Eye (tissue), 1 donor: ENCODE results near the gene COX5A.
A peak's percentile ranks its signal among the peaks of the same experiment; 100 is the strongest.
"Not testable (repeated sequence)": the region's sequence is repeated elsewhere in the genome, so short reads cannot be mapped to it uniquely, and the experiment has no call there.

Experiments
- DNase-seq: peaks from one replicate; pipeline ENCODE4 v3.0.0-alpha.2; 2015

The COX5A gene

DNA sequence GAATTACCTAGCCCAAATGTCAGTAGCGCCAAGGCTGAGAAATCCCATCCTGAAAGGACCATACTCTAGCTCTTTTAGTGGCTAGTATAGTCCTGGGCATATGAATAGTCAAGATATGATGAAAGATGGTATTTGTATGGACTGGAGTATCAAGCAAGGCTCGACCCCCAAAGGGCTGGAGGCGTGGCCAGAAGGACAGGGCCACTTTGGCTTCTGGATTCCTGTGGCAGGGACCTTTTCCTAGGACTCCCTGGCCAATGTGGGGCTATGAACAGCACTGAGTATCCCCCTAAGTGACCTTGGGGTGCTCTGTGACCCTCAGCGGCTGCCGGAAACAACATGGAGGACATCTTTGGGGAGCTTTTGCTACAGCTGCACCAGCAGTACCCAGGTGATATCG is 42.0 kb downstream of the COX5A start:
- DNase-seq, result no peak

DNA sequence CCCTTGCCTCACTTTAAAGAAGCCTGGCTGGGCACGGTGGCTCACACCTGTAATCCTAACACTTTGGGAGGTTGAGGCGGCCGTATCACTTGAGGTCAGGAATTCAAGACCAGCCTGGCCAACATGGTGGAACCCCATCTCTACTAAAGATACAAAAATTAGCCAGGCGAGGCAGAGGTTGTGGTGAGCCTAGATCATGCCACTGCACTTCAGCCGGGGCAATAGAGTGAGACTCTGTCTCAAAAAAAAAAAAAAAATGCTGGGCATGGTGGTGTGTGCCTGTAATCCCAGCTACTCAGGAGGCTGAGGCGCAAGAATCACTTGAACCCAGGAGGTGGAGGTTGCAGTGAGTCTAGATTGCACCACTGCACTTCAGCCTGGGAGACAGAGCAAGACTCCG is 43.5 kb downstream of the COX5A start:
- DNase-seq, result not testable (repeated sequence)

DNA sequence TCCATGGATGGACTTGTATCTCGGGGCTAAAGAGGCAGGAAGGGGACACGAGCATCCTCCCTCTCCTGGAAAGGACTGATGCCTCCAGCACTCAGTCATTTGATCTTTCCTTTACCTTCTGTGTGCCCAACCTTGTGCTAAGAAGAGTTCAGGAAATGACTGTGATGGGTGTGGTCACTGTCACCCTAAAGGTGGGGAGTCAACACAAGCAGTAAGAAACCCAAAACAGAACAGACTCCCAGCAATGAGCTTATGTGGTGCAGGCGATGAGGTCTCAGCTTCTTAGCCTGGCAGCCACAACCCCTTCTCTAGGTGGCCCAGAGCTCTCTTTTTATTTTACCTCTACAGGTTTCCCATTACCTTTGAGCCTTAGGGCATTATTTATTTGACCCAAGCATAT is 44.2 kb downstream of the COX5A start:
- no peak for DNase-seq

DNA sequence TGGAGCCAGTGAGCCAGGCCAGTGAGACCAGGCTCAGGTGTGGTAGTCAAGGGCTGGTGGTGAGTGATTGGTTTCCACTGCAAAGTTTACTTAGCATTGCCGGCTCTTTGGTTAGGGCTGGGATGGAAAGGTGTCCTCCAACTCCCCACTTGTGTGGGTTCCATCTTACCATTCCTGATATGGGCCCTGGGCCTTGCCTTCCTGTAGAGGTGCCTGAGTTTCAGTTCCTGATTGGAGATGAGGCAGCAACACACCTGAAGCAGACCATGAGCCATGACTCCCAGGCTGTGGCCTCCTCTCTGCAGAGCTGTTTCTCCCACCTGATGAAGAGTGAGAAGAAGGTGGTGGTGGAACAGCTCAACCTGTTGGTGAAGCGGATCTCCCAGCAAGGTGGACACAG is 44.9 kb downstream of the COX5A start:
- DNase-seq, result no peak

DNA sequence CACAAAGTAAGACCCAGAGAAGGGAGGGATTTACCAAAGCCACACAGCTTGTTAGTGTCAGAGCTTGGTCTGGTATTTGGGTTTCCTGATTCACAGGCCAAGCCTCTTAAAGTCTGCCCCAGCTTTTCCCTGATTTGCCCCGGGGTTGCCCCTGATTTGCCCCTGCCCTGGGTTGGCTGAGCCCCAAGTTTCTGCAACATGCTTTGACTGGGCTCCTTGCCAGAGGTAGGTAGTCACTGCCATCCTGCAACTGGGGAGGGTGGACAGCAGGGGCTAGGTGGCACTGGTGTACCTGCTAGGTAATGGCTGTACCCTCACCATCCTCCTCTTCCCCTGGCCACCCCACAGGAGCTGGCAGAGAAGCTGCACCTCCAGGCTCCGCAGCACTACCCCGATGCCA is 45.6 kb downstream of the COX5A start:
- DNase-seq, result no peak

DNA sequence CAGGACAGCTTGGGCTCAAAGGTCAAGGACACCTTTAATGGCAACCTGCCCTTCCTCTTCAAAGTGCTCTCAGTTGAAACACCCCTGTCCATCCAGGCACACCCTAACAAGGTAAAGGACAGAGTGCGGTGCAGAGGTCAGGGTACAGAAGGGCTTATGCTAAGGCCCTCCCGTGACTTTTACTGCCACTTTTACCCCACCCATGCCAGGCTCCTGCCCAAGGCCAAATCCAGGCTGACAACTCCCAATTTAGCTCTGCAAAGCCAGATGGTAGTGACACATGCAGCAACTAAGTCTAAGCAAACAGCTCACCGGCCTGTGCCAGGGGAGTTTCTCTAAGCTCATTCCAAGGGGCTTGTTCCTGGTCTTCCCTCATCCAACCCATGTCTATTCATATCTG is 46.4 kb downstream of the COX5A start:
- no peak for DNase-seq

DNA sequence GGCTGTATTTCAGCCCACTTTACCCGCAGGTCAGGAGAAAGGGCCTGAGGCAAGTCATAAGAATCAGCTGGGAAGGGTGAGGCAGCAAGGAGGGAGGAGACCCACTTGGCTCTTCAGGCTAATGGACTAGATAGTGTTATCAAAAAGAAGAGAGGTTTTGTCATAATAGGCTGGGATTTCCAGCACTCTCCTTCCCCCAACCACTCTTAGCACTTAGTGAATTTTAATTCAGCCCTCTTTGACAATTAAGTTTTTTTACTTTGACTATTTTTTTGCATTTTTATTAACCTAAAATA is 47.3 kb downstream of the COX5A start:
- no peak for DNase-seq

DNA sequence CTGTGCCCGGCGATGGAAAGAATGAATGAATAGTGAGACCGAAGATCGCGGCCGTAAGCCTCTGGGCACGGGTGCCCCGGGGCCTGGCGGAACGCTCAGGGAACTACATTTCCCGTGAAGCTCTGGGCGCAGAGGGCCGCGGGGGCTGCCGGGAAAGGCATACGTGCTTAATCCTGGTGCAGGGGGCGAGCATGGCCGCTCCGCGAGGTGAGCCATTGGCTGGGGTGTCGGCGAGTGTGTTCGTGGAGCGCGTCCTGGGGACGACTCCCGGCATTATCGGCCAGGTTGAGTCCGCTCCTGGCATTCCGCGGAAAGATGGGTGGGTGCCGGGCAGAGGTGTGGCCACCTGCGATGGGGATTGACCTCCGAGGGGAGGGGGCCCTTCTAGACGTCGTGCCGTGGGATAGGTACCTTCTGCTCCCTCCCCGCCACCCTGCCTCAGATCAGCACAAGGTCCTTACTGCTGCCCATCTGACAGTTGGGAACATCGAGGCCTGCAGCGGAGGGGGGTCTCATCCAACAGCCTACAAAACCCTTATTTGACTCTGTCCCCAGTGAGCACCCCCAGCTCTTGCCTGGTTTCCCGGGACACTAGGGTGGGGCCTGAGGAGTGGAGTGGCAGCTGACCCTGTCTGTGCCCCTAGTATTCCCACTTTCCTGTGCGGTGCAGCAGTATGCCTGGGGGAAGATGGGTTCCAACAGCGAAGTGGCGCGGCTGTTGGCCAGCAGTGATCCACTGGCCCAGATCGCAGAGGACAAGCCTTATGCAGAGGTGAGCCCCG is 47.8 kb downstream of the COX5A start, which contains the start of gene MPI:
Gene MPI (plus strand): TSS at position 160 of the 782 bp plus-strand sequence. CDS start 32 bp downstream, at position 192.
- DNase-seq, result peak; percentile 95

DNA sequence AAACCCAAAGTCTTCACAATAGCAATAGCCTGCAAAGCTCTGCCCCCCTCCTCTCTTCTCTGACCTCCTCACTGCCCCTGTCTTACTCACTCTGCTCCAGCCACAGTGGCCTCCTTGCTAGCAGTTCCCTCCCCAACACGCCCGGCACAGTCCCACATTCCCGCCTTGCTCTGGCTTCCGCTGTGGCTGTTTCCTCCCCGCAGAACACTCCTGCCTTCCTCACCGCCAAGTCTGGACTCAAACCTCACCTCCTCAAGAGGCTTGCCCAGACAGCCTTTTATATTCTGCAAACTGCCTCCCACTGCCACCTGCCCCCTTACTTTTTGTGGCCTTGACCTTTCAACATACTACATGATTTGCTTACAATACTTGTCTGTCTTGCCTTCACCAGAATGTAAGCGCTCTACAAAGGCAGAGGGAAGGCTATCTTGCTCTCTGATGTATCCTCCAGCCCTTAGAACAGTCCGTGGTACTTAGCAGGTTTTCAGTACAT is 48.4 kb downstream of the COX5A start:
- no peak for DNase-seq

DNA sequence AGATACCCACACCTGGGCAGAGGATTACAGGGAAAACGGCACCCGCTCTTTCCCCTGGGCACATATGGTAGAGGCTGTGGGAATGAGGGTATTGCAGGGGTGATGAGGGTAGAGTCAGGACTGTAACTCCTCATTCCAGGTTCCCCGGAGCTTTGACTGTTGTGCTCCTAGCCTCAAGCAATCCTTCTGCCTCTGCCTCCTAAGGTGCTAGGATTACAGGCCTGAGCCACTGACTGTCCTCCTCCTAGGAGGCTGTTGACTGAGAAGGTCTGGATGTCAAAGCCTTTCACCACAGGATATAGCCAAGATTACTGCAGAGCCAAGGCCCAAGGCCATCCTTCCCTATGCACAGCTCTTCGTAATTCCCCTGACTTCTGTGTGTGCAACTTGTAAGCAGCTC is 49.2 kb downstream of the COX5A start:
- no peak for DNase-seq

DNA sequence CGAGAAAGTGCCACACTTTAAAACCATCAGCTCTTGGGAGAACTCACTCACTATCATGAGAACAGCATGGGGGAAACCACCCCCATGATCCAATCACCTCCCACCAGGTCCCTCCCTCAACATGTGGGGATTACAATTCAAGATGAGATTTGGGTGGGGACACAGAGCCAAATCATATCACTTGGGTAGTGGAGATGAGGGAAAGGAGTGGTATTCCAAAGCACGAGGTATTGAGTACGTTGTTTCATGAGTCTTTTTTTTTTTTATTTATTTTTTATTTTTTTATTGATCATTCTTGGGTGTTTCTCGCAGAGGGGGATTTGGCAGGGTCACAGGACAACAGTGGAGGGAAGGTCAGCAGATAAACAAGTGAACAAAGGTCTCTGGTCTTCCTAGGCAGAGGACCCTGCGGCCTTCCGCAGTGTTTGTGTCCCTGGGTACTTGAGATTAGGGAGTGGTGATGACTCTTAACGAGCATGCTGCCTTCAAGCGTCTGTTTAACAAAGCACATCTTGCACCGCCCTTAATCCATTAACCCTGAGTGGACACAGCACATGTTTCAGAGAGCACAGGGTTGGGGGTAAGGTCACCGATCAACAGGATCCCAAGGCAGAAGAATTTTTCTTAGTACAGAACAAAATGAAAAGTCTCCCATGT is 50.2 kb downstream of the COX5A start:
- not testable (repeated sequence) for DNase-seq

DNA sequence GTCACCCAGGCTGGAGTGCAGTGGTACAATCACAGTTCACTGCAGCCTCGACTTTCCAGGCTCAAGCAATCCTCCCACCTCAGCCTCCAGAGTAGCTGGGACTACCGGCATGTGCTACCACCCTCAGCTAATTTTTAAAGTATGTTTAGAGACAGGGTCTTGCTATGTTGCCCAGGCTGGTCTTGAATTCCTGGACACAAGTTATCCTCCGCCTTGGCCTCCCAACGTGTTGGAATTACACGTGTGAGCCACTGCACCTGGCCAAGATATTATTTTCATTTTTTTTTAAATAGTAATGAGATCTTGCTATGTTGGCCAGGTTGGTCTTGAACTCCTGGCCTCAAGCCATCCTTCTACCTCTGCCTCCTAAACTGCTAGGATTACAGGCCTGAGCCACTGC is 52.4 kb downstream of the COX5A start:
- DNase-seq, result no peak

DNA sequence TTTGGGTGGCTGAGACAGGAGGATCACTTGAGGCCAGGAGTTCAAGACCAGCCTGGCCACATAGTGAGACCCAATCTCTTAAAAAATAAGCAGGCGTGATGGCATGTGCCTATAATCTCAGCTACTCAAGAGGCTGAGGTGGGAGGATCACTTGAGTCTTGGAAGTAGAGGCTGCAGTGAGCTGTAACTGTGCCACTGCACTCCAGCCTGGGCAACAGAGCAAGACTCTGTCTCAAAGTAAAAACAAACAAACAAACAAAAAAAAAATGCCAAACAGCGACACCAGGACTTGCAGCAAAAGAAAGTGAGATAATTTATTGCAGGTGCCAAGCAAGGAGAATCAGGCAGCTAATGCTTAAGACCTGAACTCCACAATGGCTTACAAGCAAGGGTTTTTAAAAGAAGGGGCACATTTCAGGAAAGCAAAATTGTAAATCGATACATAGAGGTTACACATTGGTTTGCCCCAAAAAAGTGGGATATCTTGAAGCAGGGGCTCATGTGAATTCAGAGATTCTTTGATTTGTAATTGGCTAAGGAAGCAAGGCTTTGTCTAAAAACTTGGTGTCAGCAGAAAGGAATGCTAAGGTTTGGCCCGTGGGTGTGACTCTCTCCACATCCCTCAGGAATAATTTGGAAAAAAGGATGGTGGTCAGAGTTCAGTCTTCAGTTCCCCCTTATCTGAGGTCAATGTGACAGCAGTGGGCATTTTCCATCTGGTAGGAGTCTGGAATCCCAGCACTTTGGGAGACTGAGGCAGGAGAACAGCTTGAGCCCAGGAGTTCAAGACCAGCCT is 53.2 kb downstream of the COX5A start:
- DNase-seq, result no peak

DNA sequence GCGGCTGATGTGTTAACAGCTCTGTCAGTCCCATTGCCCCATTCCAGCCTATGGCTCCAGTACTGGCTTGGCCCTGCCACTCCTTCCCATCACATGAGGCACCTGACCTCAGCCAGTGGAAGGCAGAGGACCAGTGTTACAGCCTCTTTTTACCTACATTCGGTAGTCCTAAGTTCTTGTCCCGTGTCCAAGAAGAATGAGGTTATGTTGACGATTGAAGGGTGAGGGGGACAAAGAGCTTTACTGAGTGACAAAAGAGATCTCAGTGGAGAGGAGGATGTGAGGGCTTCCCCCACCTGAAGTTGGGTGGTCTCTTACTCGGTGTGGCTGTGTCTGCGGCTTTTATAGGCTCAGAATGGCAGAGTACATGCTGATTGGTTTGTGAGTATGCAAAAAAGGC is 55.3 kb downstream of the COX5A start:
- DNase-seq, result no peak

DNA sequence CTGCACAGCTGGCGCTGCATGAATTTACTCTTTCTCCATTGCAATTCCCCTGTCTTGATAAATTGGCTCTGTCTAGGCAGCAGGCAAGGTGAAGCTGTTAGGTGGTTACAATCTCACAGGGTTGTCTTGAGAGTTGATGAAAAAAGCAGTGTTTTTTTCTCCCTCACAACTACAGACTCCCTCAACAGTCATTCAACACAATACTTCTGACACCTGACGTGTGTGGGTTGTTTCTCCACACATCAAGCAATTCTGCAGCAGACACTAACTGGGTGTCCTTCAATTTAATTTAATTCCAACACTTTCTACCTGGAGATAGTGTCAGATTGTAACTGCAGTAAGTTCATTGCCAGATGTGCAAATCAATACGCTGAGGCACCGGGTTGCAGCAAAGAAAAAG is 59.6 kb downstream of the COX5A start:
- DNase-seq, result no peak

DNA sequence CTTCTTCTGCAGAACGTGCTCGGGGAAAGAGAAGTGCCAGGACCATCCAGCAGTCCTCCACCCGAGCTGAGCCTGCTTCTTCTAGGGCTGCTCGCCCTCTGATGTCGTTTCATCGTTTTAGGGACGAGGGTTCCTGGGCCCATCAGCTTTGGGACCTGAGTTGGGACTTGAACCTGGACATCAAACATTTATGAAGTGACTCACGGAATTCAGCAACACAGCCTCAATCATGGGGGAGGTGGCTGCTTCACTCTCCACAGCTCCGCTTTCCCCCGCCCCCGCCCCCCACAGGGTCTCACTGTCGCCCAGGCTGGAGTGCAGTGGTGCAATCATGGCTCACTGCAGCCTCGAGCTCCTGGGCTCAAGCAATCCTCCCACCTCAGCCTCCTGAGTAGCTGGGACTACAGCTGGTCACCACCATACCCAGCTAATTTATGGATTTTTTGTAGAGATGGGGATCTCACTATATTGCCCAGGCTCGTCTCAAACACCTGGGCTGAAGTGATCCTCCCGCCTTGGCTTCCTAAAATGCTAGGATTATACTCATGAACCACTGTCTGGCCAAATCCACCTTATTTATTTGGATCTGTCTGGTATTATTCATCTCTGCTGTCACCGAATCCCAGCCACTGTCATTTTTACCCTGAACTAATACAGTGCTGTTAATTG is 64.0 kb downstream of the COX5A start:
- no peak for DNase-seq

DNA sequence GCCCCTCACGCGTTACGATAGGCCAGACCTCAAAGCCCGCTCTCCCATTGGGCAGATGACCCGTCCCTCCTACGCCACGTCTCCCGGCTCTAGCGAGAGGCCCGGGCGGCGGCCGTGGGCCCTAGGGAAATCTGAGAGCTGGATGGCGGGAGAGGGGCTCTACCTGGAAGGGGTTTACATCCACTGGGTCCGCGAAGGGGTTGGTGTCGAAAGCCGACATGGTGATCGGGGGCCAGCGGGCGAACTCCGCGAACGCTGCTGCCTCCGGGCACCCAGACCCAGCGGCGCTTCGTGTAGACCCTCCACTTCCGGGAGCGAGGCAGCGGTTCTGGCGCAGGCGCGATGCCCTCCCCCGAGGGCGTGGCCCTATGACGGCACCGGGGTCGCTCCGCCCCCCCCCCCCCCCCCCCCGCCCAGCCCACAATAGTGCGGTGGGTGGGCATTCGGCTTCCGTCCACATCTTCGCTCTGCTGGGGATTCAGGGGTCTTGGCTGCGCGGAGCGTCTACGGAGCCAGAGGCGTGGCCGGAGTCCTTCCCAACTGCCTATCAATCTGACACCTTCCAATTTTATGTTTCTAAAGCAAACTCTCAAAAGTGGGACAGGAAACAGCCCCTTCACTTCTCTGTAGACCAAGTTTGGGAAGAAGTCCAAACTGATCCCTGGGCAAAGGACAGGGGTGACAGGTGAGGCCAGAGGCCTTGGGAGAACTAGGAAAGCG is 64.7 kb downstream of the COX5A start, which contains the start of gene SCAMP2:
Gene SCAMP2 (minus strand): TSS at position 330 of the 720 bp plus-strand sequence. CDS start 110 bp downstream, at position 220.
- DNase-seq, result peak; percentile 98

DNA sequence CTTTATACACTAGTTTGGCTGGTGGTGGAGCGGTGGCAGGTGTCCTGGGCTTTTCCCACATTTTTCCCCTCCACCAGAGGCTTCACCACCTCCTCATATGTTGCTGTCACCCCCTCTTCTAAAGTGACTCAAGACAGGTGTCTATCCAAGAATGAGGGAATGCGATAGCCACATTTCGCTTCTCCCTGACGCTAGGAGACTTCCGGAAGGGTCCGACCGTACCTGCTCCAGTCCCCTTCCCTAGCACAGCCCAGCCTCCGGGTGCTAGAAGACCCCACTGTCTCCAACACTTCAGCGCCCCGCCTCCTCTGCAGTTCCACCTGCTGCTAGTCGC is 65.2 kb downstream of the COX5A start:
- no peak for DNase-seq

DNA sequence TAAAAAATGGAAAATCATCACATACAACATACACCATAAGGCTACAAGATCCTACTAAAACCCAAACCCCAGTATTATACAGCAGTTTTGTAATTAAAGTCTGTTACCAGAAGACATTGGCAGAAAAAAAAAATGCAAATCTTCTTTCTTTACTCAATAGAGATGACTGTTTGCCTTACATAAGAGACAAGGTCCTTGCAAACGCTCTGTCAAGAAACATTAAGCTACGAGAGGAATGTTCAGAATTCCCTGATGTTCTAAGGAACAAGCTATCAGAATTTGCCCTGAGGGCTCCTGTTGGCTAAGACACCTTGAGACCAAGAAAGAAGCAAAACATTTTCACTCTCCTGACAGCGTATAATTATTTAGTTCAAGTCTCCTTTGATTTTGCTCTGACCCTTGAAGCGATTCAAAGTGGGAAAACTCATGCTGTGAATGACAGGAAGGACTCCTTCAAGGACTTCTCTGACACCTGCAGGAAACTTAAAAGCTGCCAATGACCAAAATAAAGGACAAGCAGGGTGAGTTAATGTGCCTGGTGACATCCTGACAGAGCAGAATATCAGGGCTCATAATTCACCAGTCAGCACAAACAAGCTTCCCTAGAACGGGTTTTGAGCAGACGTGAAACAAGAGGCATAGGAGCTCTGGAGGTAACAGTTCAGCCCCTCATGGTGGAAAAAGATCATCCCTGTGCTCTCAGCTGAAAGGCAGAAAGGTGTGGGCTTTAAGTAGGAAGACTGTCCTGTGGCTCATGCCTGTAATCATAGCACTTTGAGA is 67.2 kb downstream of the COX5A start:
- peak; percentile 35 for DNase-seq
